ENCODE results near the gene ITGA3. TPM values are rescaled to one million over a fixed set of nuclear protein-coding genes. Genes with fewer than 3 reads are reported as not detected.

ITGA3 gene
- total RNA-seq, 2 experiments from 2014 or later: 10.3 to 11.3 TPM

GRCh38 chr17:50129728-50130558 is 74.0 kb downstream of the ITGA3 start, which contains the start of gene SAMD14:
TSS of gene SAMD14 (minus strand) at chr17:50130160. CDS start at chr17:50124959, 5,201 bp downstream.
- Mint-ChIP-seq H3K4me1 (peaks cover 32% of the 10 kb centered on the region), H3K9me3 (ENCODE audit: low read depth) (no peaks in the 10 kb centered on the region), H3K27me3 (peaks cover 32% of the 10 kb centered on the region), H3K27ac (no peak within 1 kb of the TSS), H3K36me3 (peaks cover 5% of the 10 kb centered on the region), H3K4me3 (peak within 1 kb of the TSS; percentile 58)
- ATAC-seq: peak; percentile 73
- peak; percentile 61 for DNase-seq
- CTCF ChIA-PET: interaction anchor here (1.1 to 3.3 kb wide), 11 partner anchors 8 to 40 kb away, joined by 3 to 18 read pairs (median 4); partner anchors contain the start of genes PPP1R9B and SGCA

- Mint-ChIP-seq H3K4me1 (peaks cover 32% of the 10 kb centered on the region), H3K27ac (no peak overlapping the region), H3K27me3 (peaks cover 32% of the 10 kb centered on the region), H3K4me3 (peak overlapping the region; percentile 41), H3K9me3 (ENCODE audit: low read depth) (no peaks in the 10 kb centered on the region), H3K36me3 (peaks cover 6% of the 10 kb centered on the region)
- CTCF ChIA-PET: interaction anchor here (1.0 to 3.3 kb wide), 13 partner anchors 8 to 39 kb away, joined by 3 to 18 read pairs (median 4); partner anchors contain the start of genes PPP1R9B and SGCA
- no peak for ATAC-seq
- DNase-seq: no peak
Measured at GRCh38 chr17:50130559-50131305, 74.8 kb downstream of the ITGA3 start.

- no peak for ATAC-seq
- Mint-ChIP-seq H3K4me1 (peaks cover 32% of the 10 kb centered on the region), H3K9me3 (ENCODE audit: low read depth) (no peaks in the 10 kb centered on the region), H3K27me3 (peaks cover 30% of the 10 kb centered on the region), H3K36me3 (peaks cover 15% of the 10 kb centered on the region), H3K27ac (peak overlapping the region; percentile 41), H3K4me3 (no peak overlapping the region)
- DNase-seq: no peak
- CTCF ChIA-PET: interaction anchor here (0.8 to 3.3 kb wide), 8 partner anchors 8 to 135 kb away, joined by 3 to 18 read pairs (median 5); no protein-coding TSS in a partner anchor
Measured at GRCh38 chr17:50132104-50132794, 76.3 kb downstream of the ITGA3 start.

GRCh38 chr17:50133028-50133768 is 77.3 kb downstream of the ITGA3 start:
- no peak overlapping the region for H3K4me3 Mint-ChIP-seq
- ATAC-seq: no peak
- DNase-seq: no peak
- H3K4me1 Mint-ChIP-seq: peaks cover 24% of the 10 kb centered on the region
- H3K27ac Mint-ChIP-seq: no peak overlapping the region
- H3K36me3 Mint-ChIP-seq: peaks cover 25% of the 10 kb centered on the region
- CTCF ChIA-PET: interaction anchor here (0.9 to 1.9 kb wide), 3 partner anchors 15 to 39 kb away, joined by 3 to 6 read pairs (median 5); no protein-coding TSS in a partner anchor
- peaks cover 21% of the 10 kb centered on the region for H3K27me3 Mint-ChIP-seq
- no peaks in the 10 kb centered on the region for H3K9me3 Mint-ChIP-seq (ENCODE audit: low read depth)

- H3K36me3 Mint-ChIP-seq: peaks cover 30% of the 10 kb centered on the region
- no peak overlapping the region for H3K4me3 Mint-ChIP-seq
- peaks cover 15% of the 10 kb centered on the region for H3K27me3 Mint-ChIP-seq
- H3K27ac Mint-ChIP-seq: no peak overlapping the region
- ATAC-seq (no peak), DNase-seq (no peak)
- peaks cover 22% of the 10 kb centered on the region for H3K4me1 Mint-ChIP-seq
- H3K9me3 Mint-ChIP-seq (ENCODE audit: low read depth): no peaks in the 10 kb centered on the region
- CTCF ChIA-PET: no interaction called here
Measured at GRCh38 chr17:50133769-50134099, 77.8 kb downstream of the ITGA3 start.

GRCh38 chr17:50134206-50135110 is 78.5 kb downstream of the ITGA3 start:
- ATAC-seq: no peak
- Mint-ChIP-seq H3K4me1 (peaks cover 19% of the 10 kb centered on the region), H3K4me3 (no peak overlapping the region), H3K27ac (no peak overlapping the region), H3K9me3 (ENCODE audit: low read depth) (no peaks in the 10 kb centered on the region), H3K36me3 (peaks cover 36% of the 10 kb centered on the region), H3K27me3 (peaks cover 12% of the 10 kb centered on the region)
- no peak for DNase-seq
- CTCF ChIA-PET: no interaction called here

GRCh38 chr17:50135316-50136095 is 79.6 kb downstream of the ITGA3 start:
- CTCF ChIA-PET: interaction anchor here (1.6 to 2.0 kb wide), 2 partner anchors 12 to 26 kb away, joined by 5 to 10 read pairs; no protein-coding TSS in a partner anchor
- ATAC-seq (no peak), DNase-seq (no peak)
- H3K36me3 Mint-ChIP-seq: peaks cover 44% of the 10 kb centered on the region
- H3K27ac Mint-ChIP-seq: no peak overlapping the region
- H3K4me3 Mint-ChIP-seq: no peak overlapping the region
- peaks cover 24% of the 10 kb centered on the region for H3K4me1 Mint-ChIP-seq
- H3K9me3 Mint-ChIP-seq (ENCODE audit: low read depth): no peaks in the 10 kb centered on the region
- H3K27me3 Mint-ChIP-seq: peaks cover 8% of the 10 kb centered on the region

GRCh38 chr17:50136096-50136687 is 80.3 kb downstream of the ITGA3 start:
- H3K36me3 Mint-ChIP-seq: peaks cover 46% of the 10 kb centered on the region
- H3K9me3 Mint-ChIP-seq (ENCODE audit: low read depth): no peaks in the 10 kb centered on the region
- H3K4me3 Mint-ChIP-seq: no peak overlapping the region
- H3K27me3 Mint-ChIP-seq: peaks cover 2% of the 10 kb centered on the region
- DNase-seq: no peak
- H3K27ac Mint-ChIP-seq: no peak overlapping the region
- ATAC-seq: no peak
- peaks cover 26% of the 10 kb centered on the region for H3K4me1 Mint-ChIP-seq
- CTCF ChIA-PET: interaction anchor here (1.6 to 2.0 kb wide), 2 partner anchors 12 to 25 kb away, joined by 5 to 10 read pairs; no protein-coding TSS in a partner anchor

GRCh38 chr17:50137042-50137441 is 81.1 kb downstream of the ITGA3 start:
- DNase-seq: no peak
- no peak for ATAC-seq
- H3K27ac Mint-ChIP-seq: peak overlapping the region; percentile 44
- CTCF ChIA-PET: interaction anchor here (1.6 to 2.0 kb wide), 2 partner anchors 11 to 24 kb away, joined by 5 to 10 read pairs; no protein-coding TSS in a partner anchor
- H3K27me3 Mint-ChIP-seq: no peaks in the 10 kb centered on the region
- H3K36me3 Mint-ChIP-seq: peaks cover 53% of the 10 kb centered on the region
- no peak overlapping the region for H3K4me3 Mint-ChIP-seq
- H3K9me3 Mint-ChIP-seq (ENCODE audit: low read depth): no peaks in the 10 kb centered on the region
- H3K4me1 Mint-ChIP-seq: peaks cover 33% of the 10 kb centered on the region

GRCh38 chr17:50139185-50139783 is 83.4 kb downstream of the ITGA3 start:
- Mint-ChIP-seq H3K4me1 (peaks cover 44% of the 10 kb centered on the region), H3K9me3 (ENCODE audit: low read depth) (no peaks in the 10 kb centered on the region), H3K27ac (no peak overlapping the region), H3K4me3 (no peak overlapping the region), H3K27me3 (no peaks in the 10 kb centered on the region), H3K36me3 (peaks cover 67% of the 10 kb centered on the region)
- CTCF ChIA-PET: interaction anchor here (0.6 to 5.5 kb wide), 18 partner anchors 9 to 309 kb away, joined by 3 to 66 read pairs (median 6); partner anchors contain the start of genes PPP1R9B and SAMD14
- ATAC-seq (no peak), DNase-seq (no peak)
